Measurements from ENCODE around the gene MTHFD2L. TPM values are rescaled to one million over a fixed set of nuclear protein-coding genes. Genes with fewer than 3 reads are reported as not detected.

Gene MTHFD2L
- total RNA-seq, 1 donor from 2014 or later, result 13.8 TPM

- Histone ChIP-seq H3K27ac (replicated peaks) (no peak overlapping the region), H3K36me3 (peaks cover 13% of the 10 kb centered on the region), H3K4me3 (no peak overlapping the region), H3K4me1 (no peaks in the 10 kb centered on the region), H3K9me3 (replicated peaks) (no peaks in the 10 kb centered on the region), H3K27me3 (ENCODE audit: low read depth) (no peaks in the 10 kb centered on the region)
- intact Hi-C loops (cut with micrococcal nuclease), result no loop called here
- no peak for TF ChIP-seq CTCF (IDR thresholded peaks at IDR 0.05; ENCODE audit: borderline replicate concordance)
- DNase-seq, result no peak
These were observed 17.5 kb downstream of the MTHFD2L start for GRCh38 chr4:74175379-74175778.

GRCh38 chr4:74178798-74179197 lies 20.9 kb downstream of the MTHFD2L start:
- no peak for TF ChIP-seq CTCF (IDR thresholded peaks at IDR 0.05; ENCODE audit: borderline replicate concordance)
- Histone ChIP-seq H3K4me1 (no peaks in the 10 kb centered on the region), H3K27ac (replicated peaks) (no peak overlapping the region), H3K4me3 (no peak overlapping the region), H3K36me3 (peaks cover 13% of the 10 kb centered on the region), H3K9me3 (replicated peaks) (no peaks in the 10 kb centered on the region), H3K27me3 (ENCODE audit: low read depth) (no peaks in the 10 kb centered on the region)
- intact Hi-C loops (cut with micrococcal nuclease), result no loop called here
- DNase-seq, result no peak

GRCh38 chr4:74181219-74181618 lies 23.3 kb downstream of the MTHFD2L start:
- H3K27ac ChIP-seq (replicated peaks), result no peak overlapping the region
- H3K36me3 ChIP-seq, result peaks cover 2% of the 10 kb centered on the region
- H3K27me3 ChIP-seq (ENCODE audit: low read depth), result no peaks in the 10 kb centered on the region
- TF ChIP-seq CTCF (IDR thresholded peaks at IDR 0.05; ENCODE audit: borderline replicate concordance), result no peak
- no peaks in the 10 kb centered on the region for H3K4me1 ChIP-seq
- H3K4me3 ChIP-seq, result no peak overlapping the region
- no peaks in the 10 kb centered on the region for H3K9me3 ChIP-seq (replicated peaks)
- DNase-seq, result no peak
- intact Hi-C loops (cut with micrococcal nuclease), result no loop called here

- Histone ChIP-seq H3K4me1 (no peaks in the 10 kb centered on the region), H3K9me3 (replicated peaks) (peaks cover 10% of the 10 kb centered on the region), H3K36me3 (peaks cover 4% of the 10 kb centered on the region), H3K27me3 (ENCODE audit: low read depth) (no peaks in the 10 kb centered on the region), H3K27ac (replicated peaks) (no peak overlapping the region), H3K4me3 (no peak overlapping the region)
- intact Hi-C loops (cut with micrococcal nuclease), result loop anchor here (5.0 kb wide), 1 partner anchor 123 kb away; no protein-coding TSS in a partner anchor
- DNase-seq, result no peak
- no peak for TF ChIP-seq CTCF (IDR thresholded peaks at IDR 0.05; ENCODE audit: borderline replicate concordance)
These were observed 31.0 kb downstream of the MTHFD2L start for GRCh38 chr4:74188912-74189311.

- Histone ChIP-seq H3K27ac (replicated peaks) (no peak overlapping the region), H3K4me3 (no peak overlapping the region), H3K27me3 (ENCODE audit: low read depth) (no peaks in the 10 kb centered on the region), H3K36me3 (peaks cover 4% of the 10 kb centered on the region), H3K9me3 (replicated peaks) (peaks cover 10% of the 10 kb centered on the region), H3K4me1 (no peaks in the 10 kb centered on the region)
- DNase-seq, result no peak
- TF ChIP-seq CTCF (IDR thresholded peaks at IDR 0.05; ENCODE audit: borderline replicate concordance), result peak; percentile 76
- intact Hi-C loops (cut with micrococcal nuclease), result loop anchor here (5.0 kb wide), 1 partner anchor 123 kb away; no protein-coding TSS in a partner anchor
These were observed 31.6 kb downstream of the MTHFD2L start for GRCh38 chr4:74189331-74190043.

Data from left ventricle myocardium inferior (tissue), 1 donor.